K562 (cell line): ENCODE results near the gene MADD. TPM values are rescaled to one million over a fixed set of nuclear protein-coding genes. Genes with fewer than 3 reads are reported as not detected.

Experiments used
- ATF7 ChIP-seq: fragments of 450-650 bp; IDR thresholded peaks from 2 replicates; pipeline ENCODE4 v1.7.1; 2014; ENCODE audit warnings: mild to moderate bottlenecking, moderate library complexity
- BRD4 ChIP-seq: fragments of 200-600 bp; sonication (generic); IDR thresholded peaks from 2 replicates; pipeline ENCODE4 v1.6.1; 2017; ENCODE audit warnings: inconsistent platforms
- BRD9 ChIP-seq: fragments of 450-650 bp; IDR thresholded peaks from 2 replicates; pipeline ENCODE4 v1.6.1; 2018; ENCODE audit warnings: low read depth; ENCODE audit not compliant: partially characterized antibody
- BRF2 ChIP-seq: IDR thresholded peaks from 3 replicates; pipeline ENCODE4 v1.6.1; 2011; ENCODE audit warnings: borderline replicate concordance, mild to moderate bottlenecking; ENCODE audit not compliant: insufficient read length, insufficient read depth
- ELK3 ChIP-seq: fragments of 450-650 bp; formaldehyde crosslinking; IDR thresholded peaks from 2 replicates; pipeline ENCODE4 v1.4.0; 2020; ENCODE audit warnings: mild to moderate bottlenecking
- FOXM1 ChIP-seq, 2 experiments: fragments of 450-650 bp in 1 of 2; sonication (generic) in 1 of 2; formaldehyde crosslinking in 1 of 2; IDR thresholded peaks; 2 replicates each; pipeline versions ENCODE4 v1.6.1 to v1.9.0; 2017 to 2022; ENCODE audit warnings: low read depth in 2 of 2, mild to moderate bottlenecking in 2 of 2, missing genetic modification reagents in 1 of 2, moderate library complexity in 1 of 2
- HIVEP1 ChIP-seq: fragments of 250-450 bp; sonication (Bioruptor Pico); IDR thresholded peaks from 2 replicates; pipeline ENCODE4 v1.4.0; 2020; ENCODE audit warnings: mild to moderate bottlenecking
- HOXB6 ChIP-seq: fragments of 250-450 bp; sonication (Bioruptor Pico); IDR thresholded peaks from 2 replicates; pipeline ENCODE4 v1.5.1; 2022; ENCODE audit warnings: mild to moderate bottlenecking, borderline replicate concordance
- IRF1 ChIP-seq: sonication (generic); formaldehyde crosslinking; IDR thresholded peaks from 2 replicates; pipeline ENCODE4 v1.8.0; 2022; ENCODE audit warnings: missing genetic modification reagents, mild to moderate bottlenecking, borderline replicate concordance
- KAT2B ChIP-seq: IDR thresholded peaks from one replicate; pipeline ENCODE4 v1.6.1; 2012; ENCODE audit warnings: low read depth, mild to moderate bottlenecking, control low read depth, inconsistent platforms, low read length, moderate library complexity
- MCM5 ChIP-seq: fragments of 450-650 bp; IDR thresholded peaks from 2 replicates; pipeline ENCODE4 v1.6.1; 2016; ENCODE audit warnings: low read depth
- MXI1 ChIP-seq: IDR thresholded peaks from 2 replicates; pipeline ENCODE4 v1.6.1; 2011; ENCODE audit warnings: low read depth, mild to moderate bottlenecking, improper control_type of control experiment, low read length
- POLR2AphosphoS2 ChIP-seq: IDR thresholded peaks from 2 replicates; pipeline ENCODE4 v1.6.1; 2012; ENCODE audit warnings: low read length, improper control_type of control experiment
- PRMT5 ChIP-seq: sonication (generic); formaldehyde crosslinking; IDR thresholded peaks from 2 replicates; pipeline ENCODE4 v1.5.0; 2020; ENCODE audit warnings: missing genetic modification reagents
- RBM15 ChIP-seq: fragments of 200-400 bp; formaldehyde crosslinking; IDR thresholded peaks from 2 replicates; pipeline ENCODE4 v1.6.1; 2018; ENCODE audit warnings: mild to moderate bottlenecking, low read length, moderate library complexity; ENCODE audit not compliant: insufficient read depth
- SLC30A9 ChIP-seq: fragments of 250-450 bp; sonication (Bioruptor Pico); IDR thresholded peaks from 2 replicates; pipeline ENCODE4 v1.8.0; 2022; ENCODE audit warnings: mild to moderate bottlenecking, moderate library complexity
- SMARCA5 ChIP-seq: fragments of 450-650 bp; IDR thresholded peaks from 2 replicates; pipeline ENCODE4 v1.6.1; 2016
- STAT6 ChIP-seq: sonication (generic); formaldehyde crosslinking; IDR thresholded peaks from 2 replicates; pipeline ENCODE4 v1.8.1; 2023; ENCODE audit warnings: mild to moderate bottlenecking, missing genetic modification reagents
- TAF1 ChIP-seq: IDR thresholded peaks from 2 replicates; pipeline ENCODE4 v1.6.1; 2011; ENCODE audit warnings: mild to moderate bottlenecking, low read length, moderate library complexity; ENCODE audit not compliant: insufficient read depth, control insufficient read depth, severe bottlenecking; ENCODE audit errors: extremely low read depth
- TGIF2 ChIP-seq: sonication (generic); formaldehyde crosslinking; IDR thresholded peaks from 2 replicates; pipeline ENCODE4 v1.8.1; 2022; ENCODE audit warnings: mild to moderate bottlenecking, missing genetic modification reagents, moderate library complexity
- XRCC3 ChIP-seq: fragments of 450-650 bp; IDR thresholded peaks from 2 replicates; pipeline ENCODE4 v1.6.1; 2017; ENCODE audit warnings: mild to moderate bottlenecking, moderate library complexity
- ZNF197 ChIP-seq: fragments of 200-800 bp; sonication (Bioruptor generic); IDR thresholded peaks from 2 replicates; pipeline ENCODE4 v1.6.1; 2016; ENCODE audit warnings: low read depth, missing genetic modification characterization, missing compliant biosample characterization
- ZNF589 ChIP-seq: fragments of 200-800 bp; sonication (Bioruptor generic); IDR thresholded peaks from 2 replicates; pipeline ENCODE4 v1.6.1; 2016; ENCODE audit warnings: low read depth, missing genetic modification characterization, missing compliant biosample characterization
- polyA plus RNA-seq, 8 experiments: library from polyadenylated mRNA; depleted of rRNA in 4 of 8; stranded (reverse) in 5 of 8; unstranded in 3 of 8; fragments of >200 nt; fragmentation: Nextera tagmentation in 2 of 8; fragmentation: Illumina TruSeq in 1 of 8; extraction: Ambion mirVana in 2 of 8; extraction: Trizol in 1 of 8; gene quantifications; 2 replicates each; pipeline versions ENCODE4 v1.2.1 to v1.2.3, GENCODE V29; 2011 to 2014; ENCODE audit warnings: inconsistent platforms in 1 of 8, missing spikeins in 1 of 8
- total RNA-seq, 7 experiments: library from RNA; depleted of rRNA in 6 of 7; stranded (reverse); fragments of >200 nt in 6 of 7; fragmentation: Illumina TruSeq in 2 of 7; extraction: Trizol in 2 of 7; gene quantifications; 2 replicates each; pipeline versions ENCODE4 v1.2.1 to v1.2.3, GENCODE V29; 2011 to 2021; ENCODE audit warnings: low replicate concordance in 1 of 7

Gene MADD
- total and polyA plus RNA-seq, 9 of the 15 experiments (the other 6 are each of a cell fraction or from before 2014, with no cell fraction given) = 0.68 to 57.6 (median 33.6) TPM

GRCh38 chr11:47248664-47249377 is 21.1 kb upstream of the MADD start, which contains the start of gene ACP2 (continued):
- TF ChIP-seq PRMT5 (CRISPR knock-in tag) = no peak
- no peak for TF ChIP-seq ELK3 (CRISPR knock-in tag)
- TF ChIP-seq HOXB6 (CRISPR knock-in tag) = no peak
- peak; percentile 33; the same call in 1 of the 2 replicates for TF ChIP-seq FOXM1 (IDR thresholded peaks at IDR 0.05; ENCODE audit: low read depth)
- peak; percentile 40; the same call in 1 of the 2 replicates for TF ChIP-seq FOXM1 (CRISPR knock-in tag; IDR thresholded peaks at IDR 0.05; ENCODE audit: low read depth)
- TF ChIP-seq RBM15 = no peak
- no peak for TF ChIP-seq BRD4
- TF ChIP-seq ZNF197 = peak; percentile 94
- no peak for TF ChIP-seq TGIF2 (CRISPR knock-in tag)
- no peak for TF ChIP-seq HIVEP1 (CRISPR knock-in tag)
- TF ChIP-seq MXI1 = no peak
- TF ChIP-seq MCM5 = no peak
- no peak for TF ChIP-seq KAT2B
- TF ChIP-seq POLR2AphosphoS2 = no peak
- TF ChIP-seq SMARCA5 = no peak
- TF ChIP-seq SLC30A9 = no peak
- TF ChIP-seq BRF2 = no peak
- TF ChIP-seq STAT6 = peak; percentile 96; the same call in 1 of the 2 replicates
- peak; percentile 77 for TF ChIP-seq BRD9
- peak; percentile 87 for TF ChIP-seq ATF7
- peak; percentile 99 for TF ChIP-seq TAF1
- TF ChIP-seq IRF1 (CRISPR knock-in tag) = no peak
- no peak; the same call in 1 of the 2 replicates for TF ChIP-seq XRCC3
- peak; percentile 82; the same call in 1 of the 2 replicates for TF ChIP-seq ZNF589 (CRISPR knock-in tag)
